GM19035 (cell line): Measurements from ENCODE around the gene ACADL.

Source experiments
- ATAC-seq: cut with Tn5 transposase; IDR thresholded peaks from one replicate; pipeline ENCODE4 v1.9.1; 2021; ENCODE audit not compliant: unreplicated experiment

Gene ACADL

GRCh38 chr2:210224941-210225672 lies at the start of gene ACADL:
Gene ACADL (minus strand): TSS chr2:210225447. CDS start chr2:210225263, 184 bp downstream.
- ATAC-seq: peak; percentile 51

DNA sequence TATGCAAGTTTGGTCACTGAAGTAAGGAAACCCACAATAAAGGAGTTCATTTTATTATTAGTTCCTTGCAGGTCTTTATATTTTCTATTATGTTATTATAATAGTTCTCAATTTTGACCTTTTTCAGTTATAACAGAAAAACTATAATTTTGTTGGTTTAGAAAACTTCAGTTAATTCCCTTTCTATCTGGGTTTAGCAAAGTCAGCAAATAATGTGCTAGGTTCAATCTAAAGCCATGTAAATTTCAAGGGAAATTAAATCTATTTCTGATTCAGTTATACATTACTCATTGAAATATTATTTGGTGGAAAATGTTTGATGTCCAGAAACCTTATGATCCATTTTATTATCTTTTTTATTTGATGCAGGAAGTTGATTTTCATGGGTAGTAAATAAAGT lies 46.1 kb upstream of the ACADL start:
- no peak for ATAC-seq

GRCh38 chr2:210269148-210269547 lies 43.9 kb upstream of the ACADL start:
- no peak for ATAC-seq

GRCh38 chr2:210268281-210268680 lies 43.0 kb upstream of the ACADL start:
- ATAC-seq: no peak

DNA sequence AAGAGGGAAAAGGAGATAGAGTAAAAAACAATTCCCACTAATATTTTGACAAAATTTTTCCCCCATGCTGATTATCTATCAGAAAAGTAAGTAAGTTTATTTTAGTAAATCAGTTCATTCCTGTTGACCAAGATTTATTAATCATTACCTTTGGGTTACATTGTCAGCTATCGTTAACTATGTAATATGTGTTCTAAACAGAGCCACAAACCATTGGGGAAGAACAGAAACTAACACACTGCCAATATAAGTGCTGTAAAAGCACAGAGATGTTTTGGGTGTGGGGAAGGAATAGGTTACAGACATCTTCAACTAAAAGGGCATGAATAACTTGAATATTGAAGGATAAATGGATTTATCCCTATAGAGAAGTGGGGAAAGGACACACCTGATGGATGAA lies 42.5 kb upstream of the ACADL start:
- no peak for ATAC-seq

- no peak for ATAC-seq
Measured at GRCh38 chr2:210264282-210264681, 39.0 kb upstream of the ACADL start.

DNA sequence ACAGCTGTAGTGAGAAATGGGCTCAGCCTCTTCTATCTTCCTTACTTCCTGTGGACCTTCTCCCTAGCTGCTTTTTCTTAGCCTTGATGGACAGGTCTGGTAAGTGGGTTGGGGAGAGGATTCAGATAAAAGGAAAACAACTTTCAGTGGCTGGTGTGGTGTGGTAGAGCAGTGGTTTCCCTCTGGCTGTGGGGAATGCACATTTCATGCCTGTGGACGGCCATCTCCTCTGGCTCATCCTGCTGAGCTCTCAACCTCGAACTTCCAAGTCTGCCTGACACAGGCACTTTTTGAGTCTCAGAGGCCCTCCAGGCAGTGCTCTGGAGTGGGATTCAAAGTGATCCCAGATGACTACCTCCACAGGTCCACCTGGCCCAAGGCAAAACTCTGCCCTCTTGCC lies 38.6 kb upstream of the ACADL start:
- no peak for ATAC-seq

- ATAC-seq: no peak
Measured at GRCh38 chr2:210262036-210262435, 36.8 kb upstream of the ACADL start.

DNA sequence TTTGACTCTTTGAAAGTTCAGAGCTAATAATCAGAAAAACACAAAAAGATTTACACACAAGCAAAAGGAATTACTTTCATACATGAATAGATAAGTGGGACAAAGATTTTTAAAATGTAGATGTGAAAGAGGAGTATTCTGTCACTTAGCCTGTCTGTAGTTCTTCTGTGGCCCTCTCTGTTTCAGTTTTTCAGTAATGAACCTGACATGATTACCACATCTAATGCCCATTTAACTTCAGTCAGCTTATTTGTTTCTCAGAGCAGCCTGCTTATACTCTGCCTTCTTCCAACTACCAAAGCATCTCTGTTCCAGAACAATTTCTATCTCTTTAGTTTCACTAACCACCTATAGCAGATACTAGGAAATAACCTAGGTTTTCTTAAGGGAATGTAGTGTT lies 34.4 kb upstream of the ACADL start:
- ATAC-seq: no peak

GRCh38 chr2:210252699-210253606 lies 27.7 kb upstream of the ACADL start:
- no peak for ATAC-seq

DNA sequence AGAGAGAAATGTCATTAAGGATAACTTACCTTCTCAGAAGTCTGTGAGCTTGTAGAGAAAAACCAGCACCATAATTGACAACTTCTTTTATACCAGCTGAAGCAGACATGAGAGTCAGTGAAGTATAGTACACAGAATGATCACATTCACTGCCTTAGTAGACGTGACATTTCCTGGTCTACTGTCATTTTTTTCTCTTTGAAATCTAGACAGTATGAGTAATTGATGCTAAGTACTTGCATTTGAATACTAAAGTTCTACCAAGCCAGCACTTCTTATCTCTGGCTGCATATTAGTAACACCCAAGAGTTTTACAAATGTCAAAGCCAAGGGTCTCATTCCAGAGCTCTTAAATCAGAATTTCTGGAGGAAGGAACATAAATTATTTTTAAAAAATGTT lies 25.4 kb upstream of the ACADL start:
- ATAC-seq: no peak

DNA sequence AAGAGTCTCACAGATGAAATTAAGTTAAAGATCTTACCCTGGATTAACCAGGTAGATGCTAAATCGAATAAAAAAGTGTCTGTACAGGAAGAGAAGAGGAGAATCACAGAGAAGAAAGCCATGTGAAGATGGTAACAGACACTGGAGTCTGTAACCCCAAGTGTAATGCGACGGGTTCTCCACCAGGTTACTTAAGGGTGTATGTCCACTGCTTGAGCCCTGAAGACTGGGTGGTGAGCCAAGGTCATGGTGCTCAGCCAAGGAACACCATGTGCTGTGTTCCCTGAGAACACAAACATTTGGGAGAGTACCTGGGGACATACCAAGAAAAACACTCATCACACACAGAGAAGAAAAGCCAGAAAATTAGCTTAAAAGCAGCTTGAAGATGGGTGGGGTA lies 8.2 kb upstream of the ACADL start:
- ATAC-seq: no peak

DNA sequence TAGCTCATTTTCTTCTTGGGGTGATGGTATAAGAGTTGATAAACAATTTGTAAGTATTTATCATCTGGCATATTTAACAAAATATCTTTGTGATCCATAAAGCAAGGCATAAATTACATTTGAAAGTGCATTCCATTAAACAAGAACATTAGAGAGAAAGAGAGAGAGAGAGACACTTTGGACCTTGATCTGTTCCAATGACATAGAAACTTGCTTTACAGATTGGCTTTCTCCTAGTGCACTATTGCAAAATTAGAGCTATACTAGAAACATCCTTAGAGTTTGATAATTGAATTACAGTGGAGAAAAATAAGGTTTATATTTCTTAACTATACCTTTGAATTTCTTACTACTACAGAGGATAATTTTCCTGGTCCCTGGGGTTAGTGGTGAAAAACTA lies 5.7 kb upstream of the ACADL start:
- no peak for ATAC-seq

DNA sequence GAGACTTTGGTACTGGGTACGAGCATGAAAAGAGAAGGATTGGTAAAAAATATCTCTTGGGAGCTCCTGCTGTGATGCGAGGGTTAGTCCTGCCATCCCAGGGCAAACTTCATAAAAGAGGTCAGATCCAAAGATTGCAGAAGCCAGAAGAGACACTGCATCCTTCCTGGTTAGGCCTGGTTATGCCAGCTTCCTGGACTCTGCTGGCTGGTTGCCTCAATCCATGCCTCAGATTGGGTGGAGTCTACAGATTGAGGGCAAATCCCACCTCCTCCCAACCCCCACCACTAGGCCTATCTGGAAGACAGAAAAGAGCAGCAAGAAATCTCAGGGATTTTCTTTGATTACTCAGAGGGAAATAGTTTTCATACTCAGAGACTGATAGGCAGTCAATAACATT lies 5.3 kb upstream of the ACADL start:
- no peak for ATAC-seq

- ATAC-seq: no peak
Measured at GRCh38 chr2:210228586-210228985, 3.3 kb upstream of the ACADL start.

DNA sequence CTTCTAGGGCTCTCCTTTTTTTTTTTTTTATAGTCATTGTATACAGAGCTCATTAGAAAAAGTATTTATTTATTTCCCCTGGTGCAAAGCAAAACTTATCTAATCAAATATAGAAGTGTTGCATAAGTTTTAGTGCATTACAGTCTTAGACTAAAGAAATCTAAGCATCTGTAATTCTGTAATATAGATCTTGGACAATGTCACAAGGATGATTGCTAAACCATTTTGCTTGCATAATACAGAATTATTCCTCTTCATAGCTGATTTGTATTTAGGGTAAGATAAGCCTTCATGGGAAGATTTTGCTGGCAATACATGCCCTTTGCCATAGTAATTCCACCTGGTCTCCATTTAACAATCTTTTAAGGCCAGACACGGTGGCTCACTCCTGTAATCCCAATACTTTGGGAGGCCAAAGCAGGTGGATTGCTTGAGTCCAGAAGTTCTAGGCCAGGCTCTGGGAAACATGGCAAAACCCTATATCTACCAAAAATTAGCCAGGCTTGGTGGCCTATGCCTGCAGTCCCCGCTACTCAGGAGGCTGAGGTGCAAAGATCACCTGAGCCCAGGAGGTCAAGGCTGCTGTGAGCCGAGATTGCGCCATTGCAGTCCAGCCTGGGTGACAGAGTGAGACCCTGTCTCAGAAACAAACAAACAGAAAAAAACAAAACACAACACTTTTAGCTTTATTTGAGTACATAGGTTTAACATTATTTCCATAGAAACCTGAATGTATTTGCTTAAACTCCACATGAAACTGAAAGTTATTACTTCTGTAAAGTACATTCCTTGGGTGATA lies 2.2 kb upstream of the ACADL start:
- no peak for ATAC-seq

DNA sequence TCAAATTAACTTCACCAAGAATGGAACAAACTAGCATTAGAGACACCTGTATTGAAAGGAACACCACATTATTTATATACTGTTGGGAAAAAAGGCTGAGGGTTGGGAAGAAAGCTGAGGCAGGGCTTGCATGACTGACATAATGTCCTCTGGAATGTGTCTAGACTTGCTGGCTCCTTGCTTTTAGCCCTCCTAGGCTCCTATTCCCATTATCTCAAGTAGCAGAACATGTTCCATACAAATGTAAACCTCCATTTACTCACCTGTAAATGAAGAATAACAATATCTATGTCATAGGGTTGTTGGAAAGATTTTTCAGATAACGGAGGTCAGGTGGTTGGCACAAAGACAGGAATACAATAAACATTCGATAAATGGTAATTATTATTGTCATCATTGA lies 976 bp upstream of the ACADL start:
- ATAC-seq: no peak

DNA sequence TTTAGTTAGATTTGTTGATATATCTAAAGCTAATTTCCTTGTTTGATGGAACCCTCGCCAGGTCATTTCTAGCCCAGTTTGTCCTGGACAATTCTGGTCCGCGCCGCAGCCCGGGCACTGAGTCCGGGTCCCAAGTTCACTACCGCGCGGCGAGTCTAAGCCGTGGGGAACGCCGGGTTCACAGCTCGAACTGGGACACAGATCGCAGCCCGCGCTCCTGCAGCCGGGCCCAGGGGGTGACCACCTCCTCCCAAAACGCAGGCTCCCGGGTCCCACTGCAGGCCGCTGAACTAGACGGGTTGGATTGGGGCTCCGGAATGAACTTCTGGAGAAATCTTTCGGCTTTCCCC lies 681 bp downstream of the ACADL start:
- peak; percentile 27 for ATAC-seq

DNA sequence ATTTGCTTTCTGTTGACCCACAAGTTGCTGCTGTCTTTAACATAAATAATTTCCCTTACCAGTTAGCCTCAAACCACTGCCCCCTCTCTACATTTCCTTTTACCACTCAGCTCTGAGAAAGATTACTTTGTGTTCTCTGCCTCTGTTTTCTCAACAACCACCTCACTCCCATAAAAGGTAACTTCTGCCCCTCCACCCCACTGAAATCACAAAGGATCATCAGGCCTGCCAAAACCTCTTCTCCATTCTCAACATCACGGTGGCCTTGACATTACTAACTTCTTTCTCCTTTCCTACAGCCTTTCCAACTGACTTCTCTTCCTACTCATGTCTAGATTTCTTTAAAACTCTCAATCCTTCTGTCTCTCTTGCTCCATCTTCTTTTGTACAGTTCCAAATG lies 10.1 kb downstream of the ACADL start:
- no peak for ATAC-seq

- ATAC-seq: no peak
Measured at GRCh38 chr2:210210185-210210584, 15.1 kb downstream of the ACADL start.

DNA sequence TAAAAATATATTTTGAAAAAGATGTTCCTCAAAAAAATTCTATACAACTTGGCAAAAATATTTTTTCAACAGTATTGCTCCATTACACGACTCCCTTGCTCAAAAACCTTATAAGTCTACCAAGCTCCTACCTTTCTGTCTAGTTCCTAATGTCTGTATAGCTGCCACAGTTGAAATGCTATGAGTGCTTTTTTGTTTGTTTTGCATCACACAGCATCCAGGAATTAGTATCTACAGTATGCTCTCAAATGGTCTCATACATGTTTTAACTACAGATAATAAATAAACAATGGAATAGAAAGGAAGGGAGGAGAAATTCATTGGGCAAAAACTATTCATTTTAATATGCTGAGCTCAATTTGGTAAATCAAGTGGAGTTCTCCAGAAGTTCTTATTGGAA lies 17.3 kb downstream of the ACADL start:
- ATAC-seq: no peak

GRCh38 chr2:210203558-210203957 lies 21.7 kb downstream of the ACADL start:
- no peak for ATAC-seq
